B cell (primary cell): ENCODE data around the gene ASTL. TPM values are rescaled to one million over a fixed set of nuclear protein-coding genes. Genes with fewer than 3 reads are reported as not detected.

Experiments used
- ATAC-seq: fragments of 200-7000 bp; cut with Tn5 transposase; one replicate; pipeline ENCODE4 v1.10.0; 2021; ENCODE audit warnings: low read depth, mild to moderate bottlenecking, moderate number of reproducible peaks, moderate library complexity
- CTCF ChIA-PET: fragments of 350-600 bp; sonication (Branson Sonifier 250); formaldehyde crosslinking; loops from one replicate; lab custom pipeline; 2021; ENCODE audit warnings: antibody characterized with exemption, inconsistent platforms; lab: Charles Lee
- POLR2A ChIA-PET: fragments of 350-600 bp; sonication (Branson Sonifier 250); formaldehyde crosslinking; loops from one replicate; lab custom pipeline; 2021; ENCODE audit warnings: antibody characterized with exemption; lab: Charles Lee
- DNase-seq: peaks from one replicate; pipeline ENCODE4 v3.0.0; 2013
- H2AFZ ChIP-seq: 2 replicates; pipeline ENCODE4 v1.6.1; 2012; ENCODE audit warnings: mild to moderate bottlenecking, low read depth, low read length; ENCODE audit not compliant: insufficient read depth, poor library complexity, severe bottlenecking
- H3K27ac ChIP-seq, 2 donors: 1 replicate in 1 of 2; 2 replicates in 1 of 2; pipeline ENCODE4 v1.5.1; 2012 to 2013; ENCODE audit warnings: low read length in 2 of 2, mild to moderate bottlenecking in 2 of 2, moderate library complexity in 1 of 2
- H3K27me3 ChIP-seq, 4 experiments: fragments of 200-600 bp in 1 of 4; sonication (generic) in 1 of 4; replicated peaks in 1 of 4; 1 replicate in 2 of 4; 2 replicates in 2 of 4; pipeline versions ENCODE4 v1.6.1 to v1.7.0; 2013 to 2016; ENCODE audit warnings: low read length in 3 of 4, mild to moderate bottlenecking in 2 of 4, mixed read lengths in 1 of 4, moderate library complexity in 1 of 4; ENCODE audit not compliant: insufficient read depth in 4 of 4, control insufficient read depth in 3 of 4; ENCODE audit errors: control extremely low read depth in 1 of 4
- H3K36me3 ChIP-seq, 2 experiments: replicated peaks in 1 of 2; 1 replicate in 1 of 2; 2 replicates in 1 of 2; pipeline versions ENCODE4 v1.6.1 to v1.7.1; 2013; ENCODE audit warnings: low read length in 1 of 2; ENCODE audit not compliant: insufficient read depth in 2 of 2, control insufficient read depth in 1 of 2; ENCODE audit errors: control extremely low read depth in 1 of 2, extremely low read depth in 1 of 2
- H3K4me1 ChIP-seq, 2 donors: fragments of 200-600 bp in 1 of 2; sonication (generic) in 1 of 2; 1 replicate in 1 of 2; 2 replicates in 1 of 2; pipeline versions ENCODE4 v1.5.1 to v1.6.1; 2013 to 2017; ENCODE audit warnings: low read length in 2 of 2; ENCODE audit not compliant: control insufficient read depth in 2 of 2, insufficient read depth in 2 of 2
- H3K4me2 ChIP-seq: replicated peaks from 2 replicates; pipeline ENCODE3; 2012; ENCODE audit warnings: mild to moderate bottlenecking, low read depth, low read length; ENCODE audit not compliant: poor library complexity, severe bottlenecking
- H3K4me3 ChIP-seq, 5 experiments: fragments of 200-600 bp in 1 of 5; sonication (generic) in 1 of 5; 1 replicate in 3 of 5; 2 replicates in 2 of 5; pipeline versions ENCODE4 v1.5.1 to v1.7.0; 2011 to 2016; ENCODE audit warnings: low read length in 4 of 5, mild to moderate bottlenecking in 4 of 5, low read depth in 2 of 5, control low read depth in 1 of 5, moderate library complexity in 1 of 5; ENCODE audit not compliant: insufficient read depth in 1 of 5; ENCODE audit errors: control extremely low read depth in 1 of 5, extremely low read depth in 1 of 5
- H3K79me2 ChIP-seq: fragments of 200-600 bp; sonication (generic); one replicate; pipeline ENCODE4 v1.6.0; 2016; ENCODE audit warnings: low read length; ENCODE audit not compliant: control insufficient read depth, insufficient read depth
- H3K9ac ChIP-seq: fragments of 200-600 bp; sonication (generic); 2 replicates; pipeline ENCODE4 v1.6.1; 2017; ENCODE audit warnings: mild to moderate bottlenecking, low read length, moderate library complexity
- H3K9me3 ChIP-seq, 3 donors: one replicate each; pipeline versions ENCODE4 v1.6.1 to v1.7.1; 2013; ENCODE audit warnings: low read length in 2 of 3; ENCODE audit not compliant: control insufficient read depth in 2 of 3, insufficient read depth in 1 of 3; ENCODE audit errors: control extremely low read depth in 1 of 3
- H4K20me1 ChIP-seq: 2 replicates; pipeline ENCODE4 v1.6.0; 2012; ENCODE audit warnings: mild to moderate bottlenecking, low read length; ENCODE audit not compliant: insufficient read depth, control insufficient read depth, poor library complexity, severe bottlenecking
- H3K27ac Mint-ChIP-seq: one replicate; pipeline ENCODE4 v1.8.0; 2021; ENCODE audit warnings: mixed read lengths
- H3K27me3 Mint-ChIP-seq: one replicate; pipeline ENCODE4 v1.8.0; 2021; ENCODE audit warnings: mixed read lengths
- H3K4me1 Mint-ChIP-seq: one replicate; pipeline ENCODE4 v1.8.0; 2021; ENCODE audit warnings: mixed read lengths
- H3K4me3 Mint-ChIP-seq: one replicate; pipeline ENCODE4 v1.8.0; 2021; ENCODE audit warnings: mixed read lengths
- H3K9me3 Mint-ChIP-seq: one replicate; pipeline ENCODE4 v1.8.0; 2022; ENCODE audit warnings: mixed read lengths; ENCODE audit not compliant: insufficient read depth
- EZH2 ChIP-seq: IDR thresholded peaks from 2 replicates; pipeline ENCODE4 v1.6.1; 2012; ENCODE audit warnings: borderline replicate concordance, low read depth, mild to moderate bottlenecking, moderate library complexity, low read length; ENCODE audit not compliant: insufficient read depth, poor library complexity, severe bottlenecking
- WGBS: methylation state at CpG from one replicate; pipeline ENCODE4 v1.1.5; 2013; ENCODE audit warnings: missing lambda C conversion rate; ENCODE audit not compliant: insufficient coverage; 5-methylcytosine and 5-hydroxymethylcytosine counted together
- intact Hi-C: fragments of 100-400 bp; cut with micrococcal nuclease; formaldehyde crosslinking; loops from one replicate; pipeline ENCODE4 v1.10.0; 2022
- polyA plus RNA-seq: library from polyadenylated mRNA; depleted of rRNA; stranded (reverse); fragments of >200 nt; gene quantifications from 2 replicates; pipeline ENCODE4 v1.2.3, GENCODE V29; 2012
- total RNA-seq, 2 donors: library from RNA; stranded (reverse); fragments of 120-200 nt in 1 of 2; gene quantifications; 1 replicate in 1 of 2; 2 replicates in 1 of 2; pipeline versions ENCODE4 v1.2.3 to v1.2.4, GENCODE V29; 2013 to 2022
- TF ChIP-seq, protein P1 (sequence below): fragments of 200-600 bp; IDR thresholded peaks from one replicate; pipeline ENCODE4 v1.8.0; 2022; ENCODE audit warnings: antibody characterized with exemption, mild to moderate bottlenecking

The ASTL gene
- total and polyA plus RNA-seq, 2 donors (not counting 1 experiment from before 2014, with no cell fraction given): 0.15 to 0.59 TPM

DNA sequence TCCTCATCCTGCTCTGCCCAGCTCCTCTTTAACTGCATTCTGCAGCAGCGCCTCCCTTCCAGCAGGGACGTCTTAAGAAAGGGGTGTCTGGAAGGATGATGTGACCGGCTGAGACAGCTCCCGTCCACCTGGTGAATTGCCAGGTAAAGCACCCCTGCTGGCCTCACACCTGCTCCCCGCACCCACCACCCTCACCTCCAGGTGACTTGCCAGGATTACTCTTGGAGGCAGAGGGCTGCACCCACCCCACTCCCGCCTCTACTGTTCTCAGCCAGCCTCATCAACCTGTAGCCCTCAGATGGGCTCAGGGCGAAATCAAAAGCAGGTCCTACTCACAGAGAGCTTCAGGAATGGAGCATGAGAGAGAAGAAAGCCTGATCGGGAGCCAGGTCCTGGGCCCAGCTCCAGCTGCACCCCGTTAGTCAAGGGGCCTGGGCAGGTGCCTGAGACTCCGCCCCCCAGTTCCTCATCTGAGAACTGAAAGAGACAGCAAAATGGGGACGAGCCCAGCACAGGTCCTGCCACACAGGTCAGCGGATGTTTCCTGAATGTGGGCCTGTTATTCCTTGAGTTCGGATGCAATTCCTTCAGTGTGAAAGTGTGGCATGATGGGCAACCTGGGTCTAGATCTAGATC, 27.6 kb downstream of the ASTL start:
- Mint-ChIP-seq H3K27me3 (peaks cover 15% of the 10 kb centered on the region), H3K4me1 (peaks cover 5% of the 10 kb centered on the region), H3K27ac (no peak overlapping the region), H3K4me3 (no peak overlapping the region), H3K9me3 (no peaks in the 10 kb centered on the region)
- H4K20me1 ChIP-seq: no peaks in the 10 kb centered on the region
- no peak overlapping the region for H3K27ac ChIP-seq
- peaks cover 0 to 1% of the 10 kb centered on the region in 2 donors for H3K4me1 ChIP-seq
- H3K9me3 ChIP-seq: peaks cover 0 to 14% (median 3%) of the 10 kb centered on the region in 3 donors
- TF ChIP-seq, protein P1, sequence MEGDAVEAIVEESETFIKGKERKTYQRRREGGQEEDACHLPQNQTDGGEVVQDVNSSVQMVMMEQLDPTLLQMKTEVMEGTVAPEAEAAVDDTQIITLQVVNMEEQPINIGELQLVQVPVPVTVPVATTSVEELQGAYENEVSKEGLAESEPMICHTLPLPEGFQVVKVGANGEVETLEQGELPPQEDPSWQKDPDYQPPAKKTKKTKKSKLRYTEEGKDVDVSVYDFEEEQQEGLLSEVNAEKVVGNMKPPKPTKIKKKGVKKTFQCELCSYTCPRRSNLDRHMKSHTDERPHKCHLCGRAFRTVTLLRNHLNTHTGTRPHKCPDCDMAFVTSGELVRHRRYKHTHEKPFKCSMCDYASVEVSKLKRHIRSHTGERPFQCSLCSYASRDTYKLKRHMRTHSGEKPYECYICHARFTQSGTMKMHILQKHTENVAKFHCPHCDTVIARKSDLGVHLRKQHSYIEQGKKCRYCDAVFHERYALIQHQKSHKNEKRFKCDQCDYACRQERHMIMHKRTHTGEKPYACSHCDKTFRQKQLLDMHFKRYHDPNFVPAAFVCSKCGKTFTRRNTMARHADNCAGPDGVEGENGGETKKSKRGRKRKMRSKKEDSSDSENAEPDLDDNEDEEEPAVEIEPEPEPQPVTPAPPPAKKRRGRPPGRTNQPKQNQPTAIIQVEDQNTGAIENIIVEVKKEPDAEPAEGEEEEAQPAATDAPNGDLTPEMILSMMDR: no peak
- TF ChIP-seq EZH2: no peak
- no peak overlapping the region for H2AFZ ChIP-seq
- DNase-seq (no peak), ATAC-seq (no peak)
- 83% methylated on average over 9 of the region's 13 CpGs for WGBS
- H3K9ac ChIP-seq: no peak overlapping the region
- ChIA-PET POLR2A (no interaction called here), CTCF (no interaction called here)
- H3K4me2 ChIP-seq: no peak overlapping the region
- H3K79me2 ChIP-seq: no peaks in the 10 kb centered on the region
- intact Hi-C loops: no loop called here
- no peaks in the 10 kb centered on the region for H3K36me3 ChIP-seq
- H3K27me3 ChIP-seq: peaks cover 0 to 3% (median under 1%) of the 10 kb centered on the region in 4 experiments
- H3K4me3 ChIP-seq: no peak overlapping the region

DNA sequence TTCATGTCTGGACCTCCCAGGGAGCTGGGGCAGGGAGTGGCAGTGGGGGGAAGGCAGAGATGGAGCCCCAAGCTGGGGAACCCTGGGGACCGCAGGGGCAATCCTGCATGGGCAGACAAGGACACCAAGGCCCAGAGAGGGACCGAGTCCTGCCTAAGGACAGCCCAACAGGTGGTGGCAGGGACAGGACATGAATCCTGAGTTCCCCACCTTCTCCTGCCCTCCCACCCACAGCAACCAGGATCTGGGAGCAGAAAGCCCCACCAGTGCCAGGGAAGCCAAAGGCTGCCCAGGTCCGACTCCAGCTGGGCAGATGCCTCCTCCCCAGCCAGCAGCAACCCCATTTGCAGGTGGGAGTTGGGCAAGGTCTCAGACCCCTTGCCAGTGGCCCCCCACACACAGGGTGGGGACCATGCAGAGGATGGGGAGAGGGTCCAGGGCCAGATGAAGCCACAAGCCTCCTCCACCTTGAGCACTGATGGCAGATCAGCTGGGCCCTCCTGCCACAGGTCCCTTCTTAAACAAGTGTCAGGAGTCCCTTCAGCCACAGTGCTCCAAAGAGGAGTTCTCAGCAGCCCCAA, 28.3 kb downstream of the ASTL start:
- H3K79me2 ChIP-seq: no peaks in the 10 kb centered on the region
- H3K4me3 ChIP-seq: no peak overlapping the region
- no peak overlapping the region for H3K9ac ChIP-seq
- no peaks in the 10 kb centered on the region for H3K4me1 ChIP-seq
- DNase-seq (no peak), ATAC-seq (no peak)
- H3K27me3 ChIP-seq: peaks cover 0 to 3% (median 0%) of the 10 kb centered on the region in 4 experiments
- no peak overlapping the region for H3K27ac Mint-ChIP-seq
- TF ChIP-seq, protein P1: no peak
- no peak for TF ChIP-seq EZH2
- peaks cover 0 to 16% (median 10%) of the 10 kb centered on the region in 3 donors for H3K9me3 ChIP-seq
- H3K4me1 Mint-ChIP-seq: no peaks in the 10 kb centered on the region
- H3K27me3 Mint-ChIP-seq: peaks cover 10% of the 10 kb centered on the region
- intact Hi-C loops: no loop called here
- no peaks in the 10 kb centered on the region for H4K20me1 ChIP-seq
- H3K4me3 Mint-ChIP-seq: no peak overlapping the region
- no peak overlapping the region for H3K4me2 ChIP-seq
- POLR2A ChIA-PET: no interaction called here
- no peak overlapping the region for H3K27ac ChIP-seq
- no peaks in the 10 kb centered on the region for H3K36me3 ChIP-seq
- peaks cover 2% of the 10 kb centered on the region for H3K9me3 Mint-ChIP-seq
- WGBS: 90% methylated on average over 2 of the region's 3 CpGs
- no peak overlapping the region for H2AFZ ChIP-seq
- CTCF ChIA-PET: no interaction called here
